ENCODE measurements around the gene DOCK4.
"Not testable (repeated sequence)": the region's sequence is repeated elsewhere in the genome, so short reads cannot be mapped to it uniquely, and the experiment has no call there.

The DOCK4 gene

DNA sequence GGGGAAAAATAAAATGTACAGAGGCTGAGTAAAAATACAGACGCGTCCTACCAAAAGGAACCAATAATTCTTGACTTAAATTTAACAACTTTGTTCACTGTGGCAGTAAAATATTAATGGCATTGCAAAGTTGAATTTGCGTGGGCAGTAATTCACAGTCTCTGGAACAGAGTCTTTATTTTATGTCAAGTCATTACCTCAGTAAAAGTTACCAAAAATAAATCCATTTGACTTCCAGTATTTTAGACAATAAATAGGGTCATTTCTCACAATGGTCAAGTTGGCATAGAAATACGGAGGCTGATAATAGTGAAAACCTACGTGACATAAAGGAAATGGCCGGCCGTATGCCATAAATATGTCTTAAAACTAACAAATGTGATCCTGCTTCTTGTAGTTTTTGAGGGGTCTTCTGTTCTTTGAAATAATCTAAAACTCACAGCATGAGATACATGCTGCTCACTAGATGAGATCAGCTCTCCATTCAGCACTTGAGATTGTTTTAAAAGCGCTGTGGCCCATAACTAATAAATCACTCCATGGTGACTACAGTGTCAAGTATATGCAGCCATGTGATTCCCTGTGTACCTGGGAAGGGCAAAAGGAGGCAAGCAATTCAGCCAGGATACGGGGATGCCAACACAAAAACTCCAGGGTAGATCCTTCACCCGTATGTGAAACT, 75.3 kb downstream of the DOCK4 start:
- TF ChIP-seq, protein P1, sequence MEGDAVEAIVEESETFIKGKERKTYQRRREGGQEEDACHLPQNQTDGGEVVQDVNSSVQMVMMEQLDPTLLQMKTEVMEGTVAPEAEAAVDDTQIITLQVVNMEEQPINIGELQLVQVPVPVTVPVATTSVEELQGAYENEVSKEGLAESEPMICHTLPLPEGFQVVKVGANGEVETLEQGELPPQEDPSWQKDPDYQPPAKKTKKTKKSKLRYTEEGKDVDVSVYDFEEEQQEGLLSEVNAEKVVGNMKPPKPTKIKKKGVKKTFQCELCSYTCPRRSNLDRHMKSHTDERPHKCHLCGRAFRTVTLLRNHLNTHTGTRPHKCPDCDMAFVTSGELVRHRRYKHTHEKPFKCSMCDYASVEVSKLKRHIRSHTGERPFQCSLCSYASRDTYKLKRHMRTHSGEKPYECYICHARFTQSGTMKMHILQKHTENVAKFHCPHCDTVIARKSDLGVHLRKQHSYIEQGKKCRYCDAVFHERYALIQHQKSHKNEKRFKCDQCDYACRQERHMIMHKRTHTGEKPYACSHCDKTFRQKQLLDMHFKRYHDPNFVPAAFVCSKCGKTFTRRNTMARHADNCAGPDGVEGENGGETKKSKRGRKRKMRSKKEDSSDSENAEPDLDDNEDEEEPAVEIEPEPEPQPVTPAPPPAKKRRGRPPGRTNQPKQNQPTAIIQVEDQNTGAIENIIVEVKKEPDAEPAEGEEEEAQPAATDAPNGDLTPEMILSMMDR (conservative IDR thresholded peaks at IDR 0.05; ENCODE audit: low read depth, low read length) = no peak
- H3K4me3 ChIP-seq (ENCODE audit: low read depth, low read length) = no peak overlapping the region
- no peak for DNase-seq (ENCODE audit: low read depth)

DNA sequence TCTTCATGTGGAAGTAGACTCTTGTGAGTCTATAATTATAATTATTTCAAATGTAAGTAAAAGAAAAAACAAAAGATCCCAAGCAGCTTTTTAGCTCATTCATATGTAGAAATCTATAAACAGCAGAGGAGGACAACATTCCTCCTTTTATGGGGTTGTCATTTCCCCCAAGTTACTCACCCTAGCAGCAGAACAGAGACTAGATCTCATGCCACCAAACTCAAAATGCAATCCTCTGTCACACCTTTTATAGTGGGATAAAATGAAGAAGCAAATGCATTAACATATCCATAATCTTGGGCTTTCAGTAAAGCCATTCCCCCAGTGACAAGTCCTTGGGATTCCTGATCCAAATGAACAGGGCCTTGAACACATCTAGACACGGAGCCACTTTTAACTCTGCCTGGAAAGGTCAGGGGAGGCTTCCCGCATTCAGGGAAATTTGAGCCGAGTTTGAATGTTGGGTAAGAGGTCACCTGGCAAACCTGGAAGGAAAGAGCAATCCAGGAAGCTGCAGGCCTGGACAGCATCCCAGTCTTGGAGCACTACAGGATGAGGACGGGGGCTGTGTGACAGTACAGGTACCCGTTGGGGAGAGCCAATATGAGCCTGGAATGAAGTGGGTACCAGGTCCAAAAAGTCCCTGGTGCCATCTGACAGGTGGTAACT, 76.4 kb downstream of the DOCK4 start:
- H3K4me3 ChIP-seq (ENCODE audit: low read depth, low read length) = no peak overlapping the region
- peak; percentile 13 for DNase-seq (ENCODE audit: low read depth)
- TF ChIP-seq, protein P1 (conservative IDR thresholded peaks at IDR 0.05; ENCODE audit: low read depth, low read length) = no peak

DNA sequence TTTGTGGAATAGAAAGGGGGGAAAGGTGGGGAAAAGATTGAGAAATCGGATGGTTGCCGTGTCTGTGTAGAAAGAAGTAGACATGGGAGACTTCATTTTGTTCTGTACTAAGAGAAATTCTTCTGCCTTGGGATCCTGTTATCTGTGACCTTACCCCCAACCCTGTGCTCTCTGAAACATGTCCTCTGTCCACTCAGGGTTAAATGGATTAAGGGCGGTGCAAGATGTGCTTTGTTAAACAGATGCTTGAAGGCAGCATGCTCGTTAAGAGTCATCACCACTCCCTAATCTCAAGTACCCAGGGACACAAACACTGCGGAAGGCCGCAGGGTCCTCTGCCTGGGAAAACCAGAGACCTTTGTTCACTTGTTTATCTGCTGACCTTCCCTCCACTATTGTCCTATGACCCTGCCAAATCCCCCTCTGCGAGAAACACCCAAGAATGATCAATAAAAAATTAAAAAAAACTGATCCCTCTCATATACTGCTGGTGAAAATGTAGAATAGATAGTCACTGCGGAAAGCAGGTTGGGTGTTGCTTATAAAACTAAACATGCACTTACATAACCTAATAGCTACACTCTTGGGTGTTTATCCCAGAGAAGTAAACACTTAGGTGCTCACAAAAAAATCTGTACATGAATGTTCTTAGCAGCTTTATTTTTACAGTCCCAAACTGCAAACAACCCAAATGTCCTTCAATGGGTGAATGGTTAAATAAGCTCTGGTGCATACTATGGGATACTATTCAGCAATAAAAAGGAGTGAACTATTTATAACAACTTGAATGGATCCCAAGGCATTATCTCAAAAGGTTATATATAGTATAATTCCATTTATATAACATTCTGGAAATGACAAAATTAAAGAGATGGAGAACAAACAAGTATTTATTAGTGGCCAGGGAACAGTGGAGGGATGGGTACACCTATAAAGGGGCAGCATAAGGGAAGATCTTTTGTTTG, 77.5 kb downstream of the DOCK4 start:
- not testable (repeated sequence) for H3K4me3 ChIP-seq (ENCODE audit: low read depth, low read length); DNase-seq (ENCODE audit: low read depth)

DNA sequence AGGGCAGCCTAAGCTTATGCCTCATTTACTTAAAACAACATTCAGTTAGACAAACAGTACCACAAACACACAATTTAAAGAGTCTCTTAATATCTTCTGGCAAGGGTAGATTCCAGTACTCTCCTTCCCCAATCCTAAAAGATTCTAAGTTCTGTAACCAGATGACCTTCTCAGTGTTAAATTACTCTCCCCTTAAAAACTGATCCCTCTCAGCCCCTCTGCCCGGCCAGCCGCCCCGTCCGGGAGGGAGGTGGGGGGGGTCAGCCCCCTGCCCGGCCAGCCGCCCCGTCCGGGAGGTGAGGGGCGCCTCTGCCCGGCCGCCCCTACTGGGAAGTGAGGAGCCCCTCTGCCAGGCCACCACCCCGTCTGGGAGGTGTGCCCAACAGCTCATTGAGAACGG, 78.2 kb downstream of the DOCK4 start:
- DNase-seq (ENCODE audit: low read depth); H3K4me3 ChIP-seq (ENCODE audit: low read depth, low read length): not testable (repeated sequence)

DNA sequence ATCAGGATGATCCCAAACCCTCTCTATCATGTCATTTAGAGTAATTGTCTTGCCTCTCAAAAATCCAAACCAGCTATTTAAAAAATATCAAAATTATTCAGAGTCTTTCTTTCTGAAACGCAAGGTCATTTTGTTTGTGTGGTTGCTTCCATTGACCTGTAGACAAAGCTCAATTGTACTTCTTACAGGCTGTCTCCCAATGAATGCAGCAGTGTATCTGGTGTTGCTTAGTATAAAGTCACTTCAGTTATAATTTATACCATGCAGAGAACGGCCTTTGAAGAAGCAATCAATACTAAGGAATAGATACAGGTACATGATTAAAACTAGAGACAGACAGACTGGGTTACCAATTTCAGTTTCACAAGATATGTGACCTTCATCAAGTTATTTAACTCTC, 80.9 kb downstream of the DOCK4 start:
- no peak overlapping the region for H3K4me3 ChIP-seq (ENCODE audit: low read depth, low read length)
- DNase-seq (ENCODE audit: low read depth) = no peak
- TF ChIP-seq, protein P1 (conservative IDR thresholded peaks at IDR 0.05; ENCODE audit: low read depth, low read length) = no peak

DNA sequence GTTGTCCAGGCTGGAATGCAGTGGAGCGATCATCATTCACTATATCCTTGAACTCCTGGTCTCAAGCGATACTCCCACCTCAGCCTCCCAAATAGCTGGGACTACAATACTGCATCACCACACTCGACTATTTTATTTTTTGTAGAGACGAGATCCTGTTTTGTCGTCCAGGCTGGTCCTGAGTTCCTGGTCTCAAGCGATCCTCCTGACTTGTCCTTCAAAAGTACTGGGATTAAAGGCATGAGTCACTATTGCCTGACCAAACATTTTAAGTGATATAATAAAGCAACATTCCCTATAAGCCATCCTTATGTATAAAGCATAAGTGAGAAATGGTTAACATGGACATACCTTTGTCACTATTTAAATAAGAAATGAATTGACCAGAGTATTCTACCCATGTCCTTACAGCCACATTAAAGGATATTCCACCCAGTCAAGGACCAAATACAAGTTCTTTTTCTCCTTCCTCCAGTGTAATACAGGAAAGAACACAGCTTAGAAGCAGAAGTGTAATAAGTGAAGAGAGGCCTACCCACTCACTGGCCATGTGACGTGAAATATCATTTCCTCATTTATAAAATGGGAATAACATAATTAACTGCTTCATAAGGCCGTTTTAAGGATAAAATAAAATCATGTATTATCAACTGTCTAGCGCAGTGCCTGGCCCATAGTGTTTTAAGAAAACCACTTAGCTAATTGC, 82.0 kb downstream of the DOCK4 start:
- TF ChIP-seq, protein P1 (conservative IDR thresholded peaks at IDR 0.05; ENCODE audit: low read depth, low read length) = no peak
- H3K4me3 ChIP-seq (ENCODE audit: low read depth, low read length) = no peak overlapping the region
- no peak for DNase-seq (ENCODE audit: low read depth)

DNA sequence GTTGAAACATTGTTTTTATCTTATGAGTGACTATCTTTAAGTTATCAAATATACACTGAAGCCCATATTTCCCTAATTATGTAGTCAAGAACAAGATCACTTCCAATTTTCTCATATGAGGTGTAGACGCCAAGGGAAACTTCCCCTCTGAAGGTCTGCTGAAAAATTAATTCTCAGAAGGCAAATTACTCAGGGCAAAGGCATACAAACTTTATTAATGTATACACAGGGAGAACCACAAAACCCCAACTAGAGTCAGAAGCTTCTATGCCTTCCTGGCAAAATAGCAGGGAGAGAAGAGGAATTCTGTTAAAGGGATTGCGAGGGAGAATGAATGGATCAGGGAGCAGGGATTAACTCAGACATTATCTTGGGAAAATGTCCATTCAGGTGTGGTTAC, 83.4 kb downstream of the DOCK4 start:
- DNase-seq (ENCODE audit: low read depth) = no peak
- TF ChIP-seq, protein P1 (conservative IDR thresholded peaks at IDR 0.05; ENCODE audit: low read depth, low read length) = no peak
- H3K4me3 ChIP-seq (ENCODE audit: low read depth, low read length) = no peak overlapping the region
